Mammary epithelial cell (primary cell): ENCODE data around the gene RCBTB1.

Experiments used
- EZH2 ChIP-seq: IDR thresholded peaks from 2 replicates; pipeline ENCODE4 v1.6.1; 2012; ENCODE audit warnings: low read length, inconsistent platforms, borderline replicate concordance
- TF ChIP-seq, protein P1 (sequence below), 2 donors: IDR thresholded peaks in 1 of 2; conservative IDR thresholded peaks in 1 of 2; 2 replicates each; pipeline ENCODE4 v1.5.1; 2011 to 2012; ENCODE audit warnings: inconsistent platforms in 2 of 2, low read length in 2 of 2, mild to moderate bottlenecking in 2 of 2, control low read depth in 1 of 2, low read depth in 1 of 2; ENCODE audit not compliant: insufficient read depth in 1 of 2; ENCODE audit errors: extremely low read depth in 1 of 2

DNA sequence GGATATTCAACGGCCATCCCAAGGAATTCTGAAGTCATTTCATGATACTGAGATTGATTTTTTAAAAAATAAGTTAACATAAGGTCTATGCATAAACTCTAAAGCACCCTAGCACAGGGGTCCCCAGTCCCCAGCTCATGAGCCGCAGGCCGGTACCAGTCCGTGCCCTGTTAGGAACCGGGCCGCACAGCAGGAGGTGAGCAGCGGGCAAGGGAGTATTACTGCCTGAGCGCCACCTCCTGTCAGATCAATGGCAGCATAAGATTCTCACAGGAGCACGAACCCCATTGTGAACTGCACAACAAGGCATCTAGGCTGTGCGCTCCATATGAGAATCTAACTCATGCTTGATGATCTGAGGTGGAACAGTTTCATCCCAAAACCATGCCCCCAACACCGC, 31.0 kb downstream of the RCBTB1 start:
- TF ChIP-seq, protein P1, sequence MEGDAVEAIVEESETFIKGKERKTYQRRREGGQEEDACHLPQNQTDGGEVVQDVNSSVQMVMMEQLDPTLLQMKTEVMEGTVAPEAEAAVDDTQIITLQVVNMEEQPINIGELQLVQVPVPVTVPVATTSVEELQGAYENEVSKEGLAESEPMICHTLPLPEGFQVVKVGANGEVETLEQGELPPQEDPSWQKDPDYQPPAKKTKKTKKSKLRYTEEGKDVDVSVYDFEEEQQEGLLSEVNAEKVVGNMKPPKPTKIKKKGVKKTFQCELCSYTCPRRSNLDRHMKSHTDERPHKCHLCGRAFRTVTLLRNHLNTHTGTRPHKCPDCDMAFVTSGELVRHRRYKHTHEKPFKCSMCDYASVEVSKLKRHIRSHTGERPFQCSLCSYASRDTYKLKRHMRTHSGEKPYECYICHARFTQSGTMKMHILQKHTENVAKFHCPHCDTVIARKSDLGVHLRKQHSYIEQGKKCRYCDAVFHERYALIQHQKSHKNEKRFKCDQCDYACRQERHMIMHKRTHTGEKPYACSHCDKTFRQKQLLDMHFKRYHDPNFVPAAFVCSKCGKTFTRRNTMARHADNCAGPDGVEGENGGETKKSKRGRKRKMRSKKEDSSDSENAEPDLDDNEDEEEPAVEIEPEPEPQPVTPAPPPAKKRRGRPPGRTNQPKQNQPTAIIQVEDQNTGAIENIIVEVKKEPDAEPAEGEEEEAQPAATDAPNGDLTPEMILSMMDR (conservative IDR thresholded peaks at IDR 0.05 in 1 of 2, IDR thresholded peaks at IDR 0.05 in 1 of 2; ENCODE audit: extremely low read depth in 1 of 2, insufficient read depth in 1 of 2, low read depth in 1 of 2, low read length in 2 of 2) = no peak
- no peak for TF ChIP-seq EZH2
